CD8-positive, alpha-beta memory T cell (primary cell): ENCODE data around the gene SNORC. TPM values are rescaled to one million over a fixed set of nuclear protein-coding genes. Genes with fewer than 3 reads are reported as not detected.
"Not testable (repeated sequence)": the region's sequence is repeated elsewhere in the genome, so short reads cannot be mapped to it uniquely, and the experiment has no call there.

Experiments
- CTCF ChIA-PET: fragments of 350-600 bp; sonication (Branson Sonifier 250); formaldehyde crosslinking; loops from one replicate; lab custom pipeline; 2021; ENCODE audit warnings: antibody characterized with exemption; lab: Charles Lee
- POLR2A ChIA-PET: fragments of 350-600 bp; sonication (Branson Sonifier 250); formaldehyde crosslinking; loops from one replicate; lab custom pipeline; 2021; ENCODE audit warnings: antibody characterized with exemption; lab: Charles Lee
- DNase-seq, 5 donors: peaks; one replicate each; pipeline versions ENCODE4 v3.0.0 to v3.0.0-alpha.2; 2020 to 2022; ENCODE audit warnings: mixed read lengths in 1 of 5
- H3K27ac ChIP-seq: one replicate; pipeline ENCODE4 v1.7.0; 2013; ENCODE audit warnings: low read depth, mild to moderate bottlenecking, low read length, moderate library complexity
- H3K27me3 ChIP-seq: 2 replicates; pipeline ENCODE4 v1.7.0; 2013; ENCODE audit warnings: low read length, mild to moderate bottlenecking; ENCODE audit not compliant: insufficient read depth, poor library complexity, severe bottlenecking
- H3K36me3 ChIP-seq: 2 replicates; pipeline ENCODE4 v1.7.0; 2013; ENCODE audit warnings: mild to moderate bottlenecking, low read length, moderate library complexity; ENCODE audit not compliant: insufficient read depth
- H3K4me1 ChIP-seq: 2 replicates; pipeline ENCODE4 v1.7.0; 2013; ENCODE audit warnings: mild to moderate bottlenecking, low read length, moderate library complexity; ENCODE audit not compliant: insufficient read depth
- H3K4me3 ChIP-seq: 2 replicates; pipeline ENCODE4 v1.7.0; 2013; ENCODE audit warnings: mild to moderate bottlenecking, low read length
- H3K9me3 ChIP-seq: 2 replicates; pipeline ENCODE4 v1.7.0; 2013; ENCODE audit warnings: mild to moderate bottlenecking, low read length
- H3K27ac Mint-ChIP-seq, 8 donors: one replicate each; pipeline ENCODE4 v1.8.0; 2020 to 2021; ENCODE audit warnings: mixed read lengths in 8 of 8, mild to moderate bottlenecking in 6 of 8, inconsistent platforms in 3 of 8, moderate library complexity in 3 of 8
- H3K27me3 Mint-ChIP-seq, 2 donors: one replicate each; pipeline ENCODE4 v1.8.0; 2020 to 2021; ENCODE audit warnings: mixed read lengths in 2 of 2, mild to moderate bottlenecking in 1 of 2, moderate library complexity in 1 of 2
- H3K36me3 Mint-ChIP-seq, 3 donors: one replicate each; pipeline ENCODE4 v1.8.0; 2020 to 2021; ENCODE audit warnings: mixed read lengths in 3 of 3, inconsistent platforms in 1 of 3, mild to moderate bottlenecking in 1 of 3
- H3K4me1 Mint-ChIP-seq, 3 donors: one replicate each; pipeline ENCODE4 v1.8.0; 2020 to 2021; ENCODE audit warnings: mixed read lengths in 3 of 3, inconsistent platforms in 1 of 3, mild to moderate bottlenecking in 1 of 3
- H3K4me3 Mint-ChIP-seq, 7 donors: one replicate each; pipeline ENCODE4 v1.8.0; 2020 to 2021; ENCODE audit warnings: mixed read lengths in 7 of 7, mild to moderate bottlenecking in 6 of 7, moderate library complexity in 4 of 7, inconsistent platforms in 2 of 7
- H3K9me3 Mint-ChIP-seq, 5 donors: one replicate each; pipeline ENCODE4 v1.8.0; 2020 to 2022; ENCODE audit warnings: mixed read lengths in 5 of 5, mild to moderate bottlenecking in 3 of 5, moderate library complexity in 2 of 5, inconsistent platforms in 1 of 5
- polyA plus RNA-seq: library from polyadenylated mRNA; unstranded; fragments of 300-500 nt; fragmentation: Illumina TruSeq; gene quantifications from one replicate; pipeline ENCODE4 v1.2.3, GENCODE V29; 2021
- total RNA-seq, 2 experiments: library from RNA; stranded (reverse); gene quantifications; one replicate each; pipeline ENCODE4 v1.2.3, GENCODE V29; 2021

Gene SNORC
- total and polyA plus RNA-seq, 3 experiments from 2014 or later: 1.5 to 2.5 TPM; not detected in 1

- POLR2A ChIA-PET, H3K4me3 ChIP-seq: not testable (repeated sequence)
- H3K9me3 Mint-ChIP-seq: peaks cover 7 to 15% (median 14%) of the 10 kb centered on the region in 5 donors
Measured at GRCh38 chr2:232906867-232907717, 37.0 kb downstream of the SNORC start.

DNA sequence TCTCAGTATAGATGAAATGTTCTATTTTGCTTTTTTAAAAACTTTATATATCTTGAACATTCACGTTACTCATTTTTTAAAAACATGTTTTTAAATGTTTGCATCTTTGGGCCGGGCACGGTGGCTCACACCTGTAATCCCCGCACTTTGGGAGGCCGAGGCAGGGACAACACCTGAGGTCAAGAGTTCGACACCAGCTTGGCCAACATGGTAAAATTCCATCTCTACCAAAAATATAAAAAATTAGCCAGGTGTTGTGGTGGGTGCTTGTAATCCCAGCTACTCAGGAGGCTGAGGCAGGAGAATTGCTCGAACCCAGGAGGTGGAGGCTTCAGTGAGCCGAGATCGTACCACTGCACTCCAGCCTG, 37.6 kb downstream of the SNORC start:
- POLR2A ChIA-PET, H3K4me3 ChIP-seq, CTCF ChIA-PET, H3K27ac ChIP-seq, H3K4me1 Mint-ChIP-seq, DNase-seq, H3K27ac Mint-ChIP-seq, H3K36me3 Mint-ChIP-seq, H3K9me3 ChIP-seq, H3K4me3 Mint-ChIP-seq, H3K27me3 ChIP-seq, H3K4me1 ChIP-seq, H3K36me3 ChIP-seq: not testable (repeated sequence)
- Mint-ChIP-seq H3K27me3 (peaks cover 3 to 38% of the 10 kb centered on the region in 2 donors), H3K9me3 (peaks cover 10 to 20% (median 19%) of the 10 kb centered on the region in 5 donors)

More at GRCh38 chr2:232906867-232907717, 37.0 kb downstream of the SNORC start:
- H3K27me3 ChIP-seq, DNase-seq, H3K36me3 Mint-ChIP-seq, H3K27ac Mint-ChIP-seq, CTCF ChIA-PET, H3K4me1 Mint-ChIP-seq, H3K4me1 ChIP-seq, H3K27ac ChIP-seq, H3K36me3 ChIP-seq, H3K9me3 ChIP-seq, H3K4me3 Mint-ChIP-seq: not testable (repeated sequence)
- H3K27me3 Mint-ChIP-seq: peaks cover 3 to 33% of the 10 kb centered on the region in 2 donors

- no peak overlapping the region for H3K27ac ChIP-seq
- Mint-ChIP-seq H3K9me3 (peaks cover 12 to 24% (median 20%) of the 10 kb centered on the region in 5 donors), H3K27ac (no peak overlapping the region), H3K4me3 (no peak overlapping the region), H3K27me3 (peaks cover 9 to 42% of the 10 kb centered on the region in 2 donors), H3K36me3 (peaks cover 0 to 12% (median 0%) of the 10 kb centered on the region in 3 donors), H3K4me1 (no peaks in the 10 kb centered on the region)
- H3K27me3 ChIP-seq: no peaks in the 10 kb centered on the region
- no peaks in the 10 kb centered on the region for H3K36me3 ChIP-seq
- DNase-seq: no peak
- ChIA-PET CTCF (no interaction called here), POLR2A (no interaction called here)
- H3K4me1 ChIP-seq: no peaks in the 10 kb centered on the region
- no peak overlapping the region for H3K4me3 ChIP-seq
- H3K9me3 ChIP-seq: no peaks in the 10 kb centered on the region
Measured at GRCh38 chr2:232908695-232909094, 38.6 kb downstream of the SNORC start.

DNA sequence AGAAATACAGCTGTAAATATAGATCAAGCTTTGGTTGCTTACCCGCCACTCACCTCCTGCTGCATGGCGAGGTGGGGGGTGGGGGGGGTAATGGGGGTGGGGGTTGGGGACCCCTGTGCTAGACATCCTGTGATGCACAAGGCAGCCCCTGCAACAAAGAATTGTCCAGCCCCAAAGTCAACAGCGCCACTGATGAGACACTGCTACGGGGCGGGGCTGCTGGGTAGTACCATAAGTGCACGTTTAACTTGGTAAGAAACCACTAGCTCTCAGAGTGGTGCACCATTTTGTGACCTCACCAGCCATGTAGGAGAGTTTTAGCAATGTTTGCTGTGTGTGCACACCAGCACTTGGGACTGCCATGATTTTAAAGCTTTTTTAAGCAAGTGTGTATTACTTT, 40.3 kb downstream of the SNORC start:
- no peak overlapping the region for H3K27ac Mint-ChIP-seq
- H3K4me3 Mint-ChIP-seq: no peak overlapping the region
- H3K9me3 ChIP-seq: no peaks in the 10 kb centered on the region
- ChIA-PET CTCF (no interaction called here), POLR2A (no interaction called here)
- H3K4me1 Mint-ChIP-seq: no peaks in the 10 kb centered on the region
- no peaks in the 10 kb centered on the region for H3K36me3 ChIP-seq
- no peak overlapping the region for H3K27ac ChIP-seq
- H3K36me3 Mint-ChIP-seq: peaks cover 0 to 15% (median 0%) of the 10 kb centered on the region in 3 donors
- no peaks in the 10 kb centered on the region for H3K27me3 ChIP-seq
- H3K9me3 Mint-ChIP-seq: peaks cover 12 to 24% (median 20%) of the 10 kb centered on the region in 5 donors
- no peak for DNase-seq
- H3K27me3 Mint-ChIP-seq: peaks cover 6 to 51% of the 10 kb centered on the region in 2 donors
- H3K4me1 ChIP-seq: no peaks in the 10 kb centered on the region
- no peak overlapping the region for H3K4me3 ChIP-seq

DNA sequence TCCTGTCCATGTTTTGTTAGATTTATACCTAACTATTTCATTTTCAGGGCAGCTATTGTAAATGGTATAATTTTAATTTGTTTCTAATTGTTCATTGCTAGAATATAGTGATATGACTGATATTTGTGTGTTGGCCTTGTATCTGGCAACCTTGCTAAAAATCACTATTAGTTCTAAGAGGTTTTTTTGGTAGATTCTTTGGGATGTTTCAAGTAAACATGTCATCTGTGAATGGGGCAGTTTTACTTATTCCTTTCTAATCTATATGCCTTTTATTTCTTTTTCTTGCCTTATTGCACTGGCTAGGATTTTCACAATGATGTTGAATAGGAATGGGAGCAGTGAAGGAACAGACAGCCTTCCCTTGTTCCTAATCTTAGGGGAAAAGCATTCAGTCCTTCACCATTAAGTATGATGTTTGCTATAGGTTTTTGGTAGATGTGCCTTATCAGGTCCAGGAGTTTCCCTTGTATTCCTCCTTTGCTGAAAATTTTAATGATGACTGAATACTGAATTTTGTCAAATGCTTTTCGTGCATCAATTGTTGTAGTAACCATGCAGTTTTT, 41.7 kb downstream of the SNORC start:
- no peak overlapping the region for H3K27ac ChIP-seq
- no peaks in the 10 kb centered on the region for H3K27me3 ChIP-seq
- no peaks in the 10 kb centered on the region for H3K9me3 ChIP-seq
- H3K4me3 ChIP-seq: no peak overlapping the region
- no peak overlapping the region for H3K27ac Mint-ChIP-seq
- peaks cover 7 to 63% of the 10 kb centered on the region in 2 donors for H3K27me3 Mint-ChIP-seq
- peaks cover 0 to 15% (median 0%) of the 10 kb centered on the region in 3 donors for H3K36me3 Mint-ChIP-seq
- peaks cover 12 to 24% (median 20%) of the 10 kb centered on the region in 5 donors for H3K9me3 Mint-ChIP-seq
- H3K4me3 Mint-ChIP-seq: no peak overlapping the region
- no peaks in the 10 kb centered on the region for H3K4me1 Mint-ChIP-seq
- no peak for DNase-seq
- ChIA-PET POLR2A (no interaction called here), CTCF (no interaction called here)
- no peaks in the 10 kb centered on the region for H3K36me3 ChIP-seq
- no peaks in the 10 kb centered on the region for H3K4me1 ChIP-seq

GRCh38 chr2:232913903-232914302, 43.8 kb downstream of the SNORC start:
- Histone ChIP-seq H3K9me3 (no peaks in the 10 kb centered on the region), H3K27me3 (no peaks in the 10 kb centered on the region), H3K4me1 (no peaks in the 10 kb centered on the region), H3K27ac (no peak overlapping the region), H3K4me3 (no peak overlapping the region), H3K36me3 (no peaks in the 10 kb centered on the region)
- CTCF ChIA-PET: no interaction called here
- Mint-ChIP-seq H3K27ac (no peak overlapping the region), H3K4me1 (no peaks in the 10 kb centered on the region), H3K9me3 (peaks cover 12 to 24% (median 20%) of the 10 kb centered on the region in 5 donors), H3K36me3 (peaks cover 0 to 15% (median 0%) of the 10 kb centered on the region in 3 donors), H3K4me3 (no peak overlapping the region), H3K27me3 (peaks cover 11 to 71% of the 10 kb centered on the region in 2 donors)
- POLR2A ChIA-PET: no interaction called here
- DNase-seq: no peak

DNA sequence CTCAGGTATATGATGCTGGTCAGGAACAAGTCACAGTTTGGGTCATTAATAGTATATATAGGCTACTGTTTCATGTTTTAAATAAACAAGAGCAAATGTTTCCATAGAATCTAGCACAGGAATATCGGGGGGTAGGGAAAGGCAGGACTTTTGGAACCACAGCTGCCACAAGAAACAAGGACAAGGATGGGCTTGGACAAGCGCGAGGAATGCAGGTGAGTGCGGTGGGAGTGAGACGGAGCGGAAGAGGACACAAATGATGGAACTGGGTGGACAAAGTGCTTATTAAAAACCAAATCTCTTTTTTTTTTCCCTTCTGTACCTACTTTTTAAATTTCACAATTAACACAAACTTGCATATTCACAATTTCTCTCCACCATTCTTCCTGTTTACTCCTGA, 49.1 kb downstream of the SNORC start:
- Mint-ChIP-seq H3K36me3 (peaks cover 0 to 3% (median 0%) of the 10 kb centered on the region in 3 donors), H3K9me3 (no peaks in the 10 kb centered on the region)
- CTCF ChIA-PET: no interaction called here

DNA sequence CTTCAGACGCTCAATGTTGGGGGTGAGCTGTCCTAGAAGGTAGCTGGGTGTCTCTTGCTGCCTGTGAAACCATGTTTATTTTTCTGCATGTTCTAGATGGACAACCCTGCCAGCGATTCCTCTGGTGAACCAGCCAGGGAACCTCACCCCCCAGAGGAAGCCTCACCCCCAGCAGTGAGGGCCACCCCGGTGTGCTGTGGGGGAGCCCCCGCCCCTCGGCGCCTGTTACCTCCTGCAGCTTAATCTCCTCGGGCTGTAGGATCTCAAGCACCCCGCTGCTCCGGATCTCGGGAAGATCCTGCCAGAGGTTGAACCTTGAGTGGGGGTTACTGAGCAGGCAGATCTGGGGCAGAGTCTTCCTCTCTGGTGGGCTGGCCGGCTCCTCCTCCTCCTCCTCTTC, 50.0 kb downstream of the SNORC start:
- POLR2A ChIA-PET: no interaction called here
- Mint-ChIP-seq H3K27me3 (peaks cover 32 to 64% of the 10 kb centered on the region in 2 donors), H3K36me3 (peaks cover 0 to 7% (median 0%) of the 10 kb centered on the region in 3 donors), H3K27ac (no peak overlapping the region), H3K4me3 (no peak overlapping the region), H3K9me3 (peaks cover 0 to 3% (median 0%) of the 10 kb centered on the region in 5 donors), H3K4me1 (peaks cover 0 to under 1% (median 0%) of the 10 kb centered on the region in 3 donors)
- Histone ChIP-seq H3K36me3 (no peaks in the 10 kb centered on the region), H3K27ac (no peak overlapping the region), H3K9me3 (no peaks in the 10 kb centered on the region), H3K4me3 (no peak overlapping the region), H3K27me3 (peaks cover 9% of the 10 kb centered on the region), H3K4me1 (no peaks in the 10 kb centered on the region)
- CTCF ChIA-PET: no interaction called here
- DNase-seq: no peak

More for the DNA sequence above, 49.1 kb downstream of the SNORC start:
- Histone ChIP-seq H3K27me3 (peaks cover 5% of the 10 kb centered on the region), H3K27ac (no peak overlapping the region), H3K9me3 (no peaks in the 10 kb centered on the region), H3K4me1 (no peaks in the 10 kb centered on the region), H3K36me3 (no peaks in the 10 kb centered on the region), H3K4me3 (no peak overlapping the region)
- Mint-ChIP-seq H3K4me1 (no peaks in the 10 kb centered on the region), H3K27me3 (peaks cover 24 to 58% of the 10 kb centered on the region in 2 donors), H3K4me3 (no peak overlapping the region), H3K27ac (no peak overlapping the region)
- POLR2A ChIA-PET: no interaction called here
- DNase-seq: no peak
